Astrocyte (in vitro differentiated cells and primary cell): ENCODE results near the gene MBOAT2.

Experiments used
- EZH2 ChIP-seq: IDR thresholded peaks from 2 replicates; pipeline ENCODE4 v1.6.1; 2012; ENCODE audit warnings: mild to moderate bottlenecking, low read length, inconsistent platforms; ENCODE audit not compliant: insufficient read depth
- TF ChIP-seq, protein P1 (sequence below): IDR thresholded peaks from 2 replicates; pipeline ENCODE4 v1.5.1; 2011; ENCODE audit warnings: low read depth, mild to moderate bottlenecking, inconsistent platforms, low read length, moderate library complexity; ENCODE audit not compliant: insufficient read depth

DNA sequence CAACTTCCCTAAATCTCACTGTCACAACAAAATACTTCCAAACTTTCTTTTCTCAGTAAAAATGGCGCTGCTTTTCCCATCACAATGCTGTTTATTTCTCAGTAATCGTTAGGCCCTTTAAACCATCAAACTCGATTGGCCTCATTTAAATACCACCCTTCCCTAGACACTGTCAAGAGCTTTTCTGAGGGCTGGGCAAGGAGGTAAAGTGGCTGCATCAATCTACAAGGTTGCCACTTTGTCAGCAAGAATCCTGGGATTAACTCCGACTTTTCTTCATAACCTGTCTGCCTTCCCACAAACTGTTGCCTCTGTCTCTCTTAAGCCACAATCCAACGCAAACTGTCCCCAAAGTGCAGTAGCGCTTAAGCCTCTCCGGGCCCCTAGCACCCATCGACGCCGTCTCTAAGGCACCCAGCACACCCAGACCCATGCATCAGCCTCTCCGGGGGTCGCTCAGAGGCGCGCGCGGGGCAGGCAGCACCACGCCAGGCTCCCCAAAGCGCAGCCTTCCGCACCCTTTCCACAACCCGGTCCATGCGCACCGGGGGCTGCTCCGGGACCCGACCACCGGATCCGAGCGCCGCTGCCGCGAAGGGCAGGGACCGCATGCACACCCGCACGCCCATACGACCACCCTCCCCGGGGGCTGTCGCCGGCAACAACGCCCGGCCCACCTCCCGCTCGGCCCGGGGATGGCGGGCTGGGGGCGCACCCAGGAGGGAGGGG is 683 bp downstream of the MBOAT2 start:
- TF ChIP-seq, protein P1, sequence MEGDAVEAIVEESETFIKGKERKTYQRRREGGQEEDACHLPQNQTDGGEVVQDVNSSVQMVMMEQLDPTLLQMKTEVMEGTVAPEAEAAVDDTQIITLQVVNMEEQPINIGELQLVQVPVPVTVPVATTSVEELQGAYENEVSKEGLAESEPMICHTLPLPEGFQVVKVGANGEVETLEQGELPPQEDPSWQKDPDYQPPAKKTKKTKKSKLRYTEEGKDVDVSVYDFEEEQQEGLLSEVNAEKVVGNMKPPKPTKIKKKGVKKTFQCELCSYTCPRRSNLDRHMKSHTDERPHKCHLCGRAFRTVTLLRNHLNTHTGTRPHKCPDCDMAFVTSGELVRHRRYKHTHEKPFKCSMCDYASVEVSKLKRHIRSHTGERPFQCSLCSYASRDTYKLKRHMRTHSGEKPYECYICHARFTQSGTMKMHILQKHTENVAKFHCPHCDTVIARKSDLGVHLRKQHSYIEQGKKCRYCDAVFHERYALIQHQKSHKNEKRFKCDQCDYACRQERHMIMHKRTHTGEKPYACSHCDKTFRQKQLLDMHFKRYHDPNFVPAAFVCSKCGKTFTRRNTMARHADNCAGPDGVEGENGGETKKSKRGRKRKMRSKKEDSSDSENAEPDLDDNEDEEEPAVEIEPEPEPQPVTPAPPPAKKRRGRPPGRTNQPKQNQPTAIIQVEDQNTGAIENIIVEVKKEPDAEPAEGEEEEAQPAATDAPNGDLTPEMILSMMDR, result no peak
- TF ChIP-seq EZH2, result no peak
